GM10266 (cell line): ENCODE results near the gene RNF135.
A peak's percentile ranks its signal among the peaks of the same experiment; 100 is the strongest.
"Not testable (repeated sequence)": the region's sequence is repeated elsewhere in the genome, so short reads cannot be mapped to it uniquely, and the experiment has no call there.

Experiments used
- DNase-seq: peaks from one replicate; pipeline ENCODE4 v3.0.0; 2012; ENCODE audit errors: extremely low spot score
- CTCF ChIP-seq: IDR thresholded peaks from 2 replicates; pipeline ENCODE4 v1.5.1; 2012; ENCODE audit warnings: mild to moderate bottlenecking, low read depth; ENCODE audit not compliant: control insufficient read depth, insufficient read depth; ENCODE audit errors: missing control alignments

RNF135 gene

GRCh38 chr17:30957741-30958140 lies 13.1 kb upstream of the RNF135 start:
- TF ChIP-seq CTCF = no peak
- no peak for DNase-seq

- TF ChIP-seq CTCF = no peak
- DNase-seq = no peak
Observed at GRCh38 chr17:30958187-30958586, 12.7 kb upstream of the RNF135 start.

- TF ChIP-seq CTCF = no peak
- peak; percentile 27 for DNase-seq
Observed at GRCh38 chr17:30961209-30962188, 9.3 kb upstream of the RNF135 start.

- DNase-seq = not testable (repeated sequence)
Observed at GRCh38 chr17:30964312-30964711, 6.5 kb upstream of the RNF135 start.

- TF ChIP-seq CTCF = no peak
- no peak for DNase-seq
Observed at GRCh38 chr17:30964876-30965275, 6.0 kb upstream of the RNF135 start.

- TF ChIP-seq CTCF = no peak
- no peak for DNase-seq
Observed at GRCh38 chr17:30965686-30966085, 5.2 kb upstream of the RNF135 start.

GRCh38 chr17:30967911-30968310 lies 2.9 kb upstream of the RNF135 start:
- not testable (repeated sequence) for DNase-seq

GRCh38 chr17:30969989-30970830 lies 629 bp upstream of the RNF135 start:
- DNase-seq = peak; percentile 50
- TF ChIP-seq CTCF = no peak
